GM12872 (cell line): ENCODE measurements around the gene IRF4.

Experiments
- CTCF ChIP-seq: IDR thresholded peaks from 3 replicates; pipeline ENCODE4 v1.5.1; 2011; ENCODE audit warnings: low read depth, mild to moderate bottlenecking, low read length, moderate library complexity; ENCODE audit not compliant: insufficient read depth

The IRF4 gene

GRCh38 chr6:421211-421610 lies 29.7 kb downstream of the IRF4 start:
- no peak for TF ChIP-seq CTCF

GRCh38 chr6:422433-423054 lies 31.0 kb downstream of the IRF4 start:
- no peak for TF ChIP-seq CTCF

DNA sequence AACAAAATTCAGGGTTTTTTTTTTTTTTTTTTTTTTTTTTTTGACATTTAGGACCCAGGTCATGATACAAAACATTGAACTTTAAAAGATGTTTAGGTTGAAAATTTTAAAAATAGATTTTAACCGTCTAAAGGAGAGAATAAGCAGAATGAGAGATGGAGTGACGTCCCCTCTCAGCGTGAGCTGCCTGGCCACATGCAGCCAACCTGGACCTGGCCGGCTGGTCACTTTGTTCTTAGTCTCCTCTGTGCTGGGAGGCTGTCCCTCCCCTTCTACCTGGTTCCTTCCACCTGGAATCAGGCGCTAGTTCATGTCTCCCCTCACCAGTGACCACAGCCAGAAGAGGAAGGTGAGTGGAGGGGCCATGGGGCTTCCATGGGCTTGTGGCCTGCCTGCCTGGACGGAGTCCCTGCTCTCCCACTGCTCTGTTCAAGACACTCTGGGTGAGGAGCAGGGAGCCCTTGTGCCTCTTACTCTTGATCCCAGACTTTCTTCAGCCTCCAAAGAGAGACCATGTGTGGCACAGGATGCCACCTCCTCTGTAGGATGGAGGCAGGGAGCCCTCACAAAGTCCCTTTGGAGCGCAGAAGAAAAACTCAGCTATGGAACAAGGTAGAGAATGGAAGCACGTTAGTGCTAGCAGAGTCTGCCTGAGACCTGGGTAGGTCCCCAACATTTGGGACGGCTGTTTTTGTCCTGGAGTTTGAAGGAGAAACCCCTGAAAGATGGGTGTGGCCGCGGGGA lies 31.7 kb downstream of the IRF4 start:
- no peak for TF ChIP-seq CTCF

- no peak for TF ChIP-seq CTCF
Observed at GRCh38 chr6:423799-424345, 32.3 kb downstream of the IRF4 start.

DNA sequence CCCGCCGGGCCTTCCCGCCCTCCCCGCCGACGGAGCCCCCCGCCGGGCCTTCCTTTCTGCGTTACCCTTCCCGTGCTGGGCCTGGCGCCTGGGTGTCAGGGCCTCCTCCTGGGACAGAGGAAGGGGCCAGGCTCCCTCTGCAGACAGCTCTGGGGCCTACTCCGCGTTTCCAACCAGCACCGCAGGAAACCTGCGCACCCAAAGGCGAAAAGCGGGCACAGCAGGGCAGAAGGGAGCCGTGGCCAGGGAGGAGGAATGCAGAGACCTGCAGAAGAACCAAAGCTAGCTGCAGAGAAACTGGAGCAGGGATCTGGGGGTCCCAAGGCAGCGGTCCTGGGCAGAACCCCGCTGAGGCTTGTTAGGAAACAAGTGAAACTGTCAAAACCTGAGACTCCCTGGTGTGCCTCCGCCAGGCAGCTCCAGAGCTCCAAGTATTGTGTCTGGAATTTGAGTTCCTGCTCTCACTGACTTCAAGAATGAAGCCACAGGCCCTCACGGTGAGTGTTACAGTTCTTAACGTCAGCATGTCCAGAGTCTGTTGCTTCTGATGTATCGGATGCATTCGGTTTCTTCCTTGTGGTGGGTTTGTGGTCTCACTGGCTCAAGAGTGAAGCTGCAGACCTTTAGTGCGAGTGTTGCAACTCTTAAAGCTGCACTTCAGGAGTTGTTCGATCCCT lies 33.3 kb downstream of the IRF4 start:
- TF ChIP-seq CTCF: no peak

GRCh38 chr6:428047-428603 lies 36.6 kb downstream of the IRF4 start:
- no peak for TF ChIP-seq CTCF

GRCh38 chr6:429515-430121 lies 38.1 kb downstream of the IRF4 start:
- no peak for TF ChIP-seq CTCF
